SK-N-SH (cell line): ENCODE data around the gene TACC2. TPM values are rescaled to one million over a fixed set of nuclear protein-coding genes. Genes with fewer than 3 reads are reported as not detected.

Experiments
- CTCF ChIA-PET: fragments of 300-600, 350-600 bp; formaldehyde crosslinking; extraction: SDS; loops from one replicate; lab custom pipeline; 2021; lab: Yijun Ruan, JAX
- POLR2A ChIA-PET: fragments of 350-600 bp; sonication (Branson Sonifier 250); formaldehyde crosslinking; extraction: SDS; loops from one replicate; lab custom pipeline; 2020; ENCODE audit warnings: antibody characterized with exemption, inconsistent platforms; lab: Yijun Ruan, JAX
- DNase-seq: peaks from one replicate; pipeline ENCODE4 v3.0.0; 2012
- H2AFZ ChIP-seq: fragments of 200-600 bp; sonication (generic); 2 replicates; pipeline ENCODE4 v1.8.1; 2016; ENCODE audit warnings: antibody characterized with exemption, mild to moderate bottlenecking, low read depth
- H3F3A ChIP-seq: fragments of 200-600 bp; sonication (generic); replicated peaks from 2 replicates; pipeline ENCODE3; 2016; ENCODE audit warnings: antibody characterized with exemption, mild to moderate bottlenecking; ENCODE audit not compliant: insufficient read depth
- H3K27ac ChIP-seq, 2 experiments: fragments of 200-500 bp in 1 of 2; fragments of 200-600 bp in 1 of 2; sonication (Bioruptor generic) in 1 of 2; sonication (generic), shearing (Covaris generic) in 1 of 2; 2 replicates each; pipeline versions ENCODE4 v1.5.1 to v1.6.1; 2014 to 2016; ENCODE audit warnings: low read depth in 2 of 2, inconsistent platforms in 1 of 2, low read length in 1 of 2, mild to moderate bottlenecking in 1 of 2, mixed read lengths in 1 of 2
- H3K27me3 ChIP-seq: fragments of 200-600 bp; sonication (generic), shearing (Covaris generic); 2 replicates; pipeline ENCODE4 v1.6.1; 2016; ENCODE audit warnings: mixed run types; ENCODE audit not compliant: insufficient read depth
- H3K36me3 ChIP-seq, 2 experiments: fragments of 200-500 bp in 1 of 2; fragments of 200-600 bp in 1 of 2; sonication (Bioruptor generic) in 1 of 2; sonication (generic) in 1 of 2; replicated peaks in 1 of 2; 2 replicates each; pipeline versions ENCODE3 to v1.5.1; 2014 to 2016; ENCODE audit warnings: low read length in 1 of 2, mild to moderate bottlenecking in 1 of 2; ENCODE audit not compliant: insufficient read depth in 2 of 2, control insufficient read depth in 1 of 2
- H3K4me1 ChIP-seq, 2 experiments: fragments of 200-500 bp in 1 of 2; fragments of 200-600 bp in 1 of 2; sonication (Bioruptor generic) in 1 of 2; sonication (generic), shearing (Covaris generic) in 1 of 2; 2 replicates each; pipeline versions ENCODE4 v1.5.1 to v1.6.1; 2014 to 2016; ENCODE audit warnings: low read depth in 1 of 2, low read length in 1 of 2, mixed run types in 1 of 2; ENCODE audit not compliant: insufficient read depth in 2 of 2, control insufficient read depth in 1 of 2
- H3K4me2 ChIP-seq: fragments of 200-600 bp; sonication (generic), shearing (Covaris generic); 2 replicates; pipeline ENCODE4 v1.6.1; 2017; ENCODE audit warnings: mixed run types
- H3K4me3 ChIP-seq, 2 experiments: fragments of 200-500 bp in 1 of 2; fragments of 200-600 bp in 1 of 2; sonication (Bioruptor generic) in 1 of 2; sonication (generic), shearing (Covaris generic) in 1 of 2; 2 replicates each; pipeline versions ENCODE4 v1.5.1 to v1.8.1; 2014 to 2016; ENCODE audit warnings: low read depth in 2 of 2, inconsistent platforms in 1 of 2, low read length in 1 of 2, mild to moderate bottlenecking in 1 of 2, mixed read lengths in 1 of 2, moderate library complexity in 1 of 2
- H3K79me2 ChIP-seq: fragments of 200-600 bp; sonication (generic); 2 replicates; pipeline ENCODE4 v1.8.1; 2017; ENCODE audit warnings: mild to moderate bottlenecking; ENCODE audit not compliant: insufficient read depth
- H3K9ac ChIP-seq: fragments of 200-600 bp; sonication (generic); 2 replicates; pipeline ENCODE4 v1.6.1; 2017; ENCODE audit warnings: mixed run types
- H3K9me2 ChIP-seq: fragments of 200-600 bp; sonication (generic); 2 replicates; pipeline ENCODE4 v1.6.1; 2017; ENCODE audit warnings: mixed run types
- H3K9me3 ChIP-seq: fragments of 200-600 bp; sonication (generic); 2 replicates; pipeline ENCODE4 v1.6.1; 2017; ENCODE audit warnings: mixed run types, mild to moderate bottlenecking, moderate library complexity
- H4K20me1 ChIP-seq: fragments of 200-600 bp; sonication (generic); 2 replicates; pipeline ENCODE4 v1.6.1; 2017; ENCODE audit warnings: mild to moderate bottlenecking, mixed run types; ENCODE audit not compliant: insufficient read depth
- CHD2 ChIP-seq: fragments of 150-350 bp; IDR thresholded peaks from 2 replicates; pipeline ENCODE4 v1.6.1; 2018; ENCODE audit warnings: low read length; ENCODE audit not compliant: partially characterized antibody
- ELF1 ChIP-seq: IDR thresholded peaks from 2 replicates; pipeline ENCODE4 v1.4.0; 2012
- EP300 ChIP-seq, 2 experiments: IDR thresholded peaks; 2 replicates each; pipeline versions ENCODE4 v1.4.0 to v1.6.1; 2012; ENCODE audit warnings: borderline replicate concordance in 1 of 2, low read depth in 1 of 2, low read length in 1 of 2
- JUND ChIP-seq: IDR thresholded peaks from 2 replicates; pipeline ENCODE4 v1.4.0; 2012
- MXI1 ChIP-seq: IDR thresholded peaks from 2 replicates; pipeline ENCODE4 v1.6.1; 2012; ENCODE audit warnings: mild to moderate bottlenecking, low read depth, low read length, improper control_type of control experiment
- POLR2AphosphoS5 ChIP-seq: IDR thresholded peaks from 2 replicates; pipeline ENCODE4 v1.6.1; 2012; ENCODE audit warnings: low read depth, low read length
- RAD21 ChIP-seq: IDR thresholded peaks from 2 replicates; pipeline ENCODE4 v1.6.1; 2012; ENCODE audit warnings: mild to moderate bottlenecking, low read length
- SMC3 ChIP-seq: IDR thresholded peaks from 2 replicates; pipeline ENCODE4 v1.6.1; 2012; ENCODE audit warnings: low read depth, low read length, improper control_type of control experiment
- TCF12 ChIP-seq: IDR thresholded peaks from 2 replicates; pipeline ENCODE4 v1.4.0; 2012
- TEAD4 ChIP-seq: IDR thresholded peaks from 2 replicates; pipeline ENCODE4 v1.4.0; 2012; ENCODE audit warnings: mild to moderate bottlenecking, borderline replicate concordance; ENCODE audit not compliant: insufficient read depth
- WGBS: methylation state at CpG from one replicate; pipeline ENCODE4 v1.1.6; 2017; ENCODE audit warnings: low lambda C conversion rate; 5-methylcytosine and 5-hydroxymethylcytosine counted together
- polyA plus RNA-seq, 3 experiments: library from polyadenylated mRNA; depleted of rRNA; stranded (reverse); fragments of >200 nt; gene quantifications; 2 replicates each; pipeline ENCODE4 v1.2.3, GENCODE V29; 2012
- TF ChIP-seq, protein P1 (sequence below): IDR thresholded peaks from 2 replicates; pipeline ENCODE4 v1.6.1; 2012; ENCODE audit warnings: mild to moderate bottlenecking, low read depth, low read length, moderate library complexity

The TACC2 gene
- polyA plus RNA-seq, 1 of the 3 experiments (the other 2 are of a cell fraction), result 8.8 TPM

DNA sequence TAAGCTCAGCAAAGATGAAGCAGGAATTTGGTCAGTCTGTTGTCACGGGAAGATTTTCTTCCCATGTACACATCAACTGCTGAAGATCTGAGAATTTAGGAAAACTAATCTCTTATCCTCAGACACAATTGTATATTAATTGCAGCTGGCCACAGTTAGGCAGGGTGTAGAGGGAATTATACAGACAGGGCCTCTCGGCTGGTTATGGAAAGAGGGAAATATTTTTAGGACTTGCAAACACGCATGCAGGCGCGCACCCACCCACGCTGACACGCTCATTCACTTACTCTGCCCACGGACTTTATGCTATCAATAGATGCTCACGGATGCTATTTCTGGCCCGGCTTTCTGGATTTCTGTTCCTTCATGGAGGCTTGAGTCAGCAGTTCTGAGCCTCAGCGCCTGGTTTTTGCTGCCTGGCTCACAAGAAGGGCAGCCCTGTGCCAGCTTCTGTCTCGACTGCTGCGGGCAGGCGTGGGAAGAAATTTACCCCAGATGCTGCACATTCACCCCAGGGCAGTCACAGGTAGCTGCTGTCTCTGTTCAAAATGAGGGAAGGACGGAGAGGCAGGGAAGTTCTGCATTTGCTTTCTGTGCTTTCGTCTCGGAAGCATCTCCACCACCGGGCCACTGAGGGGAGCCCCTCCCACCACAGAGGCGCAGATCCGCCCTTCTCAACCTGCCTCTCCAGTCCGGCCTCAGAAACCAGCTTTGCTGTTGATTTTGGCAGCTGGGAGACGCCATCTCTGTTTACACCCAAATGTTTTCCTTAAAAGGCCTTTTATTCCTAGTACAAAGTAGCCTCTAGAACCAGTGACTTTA is 165.8 kb downstream of the TACC2 start:
- TF ChIP-seq TEAD4, result no peak
- no peak for TF ChIP-seq ELF1
- TF ChIP-seq CHD2, result no peak
- CTCF ChIA-PET, result interaction anchor here (0.7 to 8.8 kb wide), 3 partner anchors 8 to 113 kb away, joined by 3 to 54 read pairs (median 3); no protein-coding TSS in a partner anchor
- WGBS, result 69% methylated on average over 21 of the region's 22 CpGs
- Histone ChIP-seq H3K27ac (peak overlapping the region; percentile 42 to 58), H3K4me3 (no peak overlapping the region; a peak in 1 of 4 replicates), H3K4me2 (peak overlapping the region; percentile 52; the same call in 1 of the 2 replicates), H3K9ac (no peak overlapping the region), H3K4me1 (peaks cover 0 to 25% of the 10 kb centered on the region in 2 experiments; a peak in 2 of 4 replicates), H3K36me3 (no peaks in the 10 kb centered on the region), H3K27me3 (no peaks in the 10 kb centered on the region), H3K9me3 (no peaks in the 10 kb centered on the region), H4K20me1 (no peaks in the 10 kb centered on the region), H2AFZ (no peak overlapping the region), H3F3A (peaks cover 12% of the 10 kb centered on the region), H3K79me2 (no peaks in the 10 kb centered on the region), H3K9me2 (no peaks in the 10 kb centered on the region)
- no peak for DNase-seq
- POLR2A ChIA-PET, result interaction anchor here (1.0 kb wide), 1 partner anchor 9 kb away, joined by 4 read pairs; no protein-coding TSS in a partner anchor

DNA sequence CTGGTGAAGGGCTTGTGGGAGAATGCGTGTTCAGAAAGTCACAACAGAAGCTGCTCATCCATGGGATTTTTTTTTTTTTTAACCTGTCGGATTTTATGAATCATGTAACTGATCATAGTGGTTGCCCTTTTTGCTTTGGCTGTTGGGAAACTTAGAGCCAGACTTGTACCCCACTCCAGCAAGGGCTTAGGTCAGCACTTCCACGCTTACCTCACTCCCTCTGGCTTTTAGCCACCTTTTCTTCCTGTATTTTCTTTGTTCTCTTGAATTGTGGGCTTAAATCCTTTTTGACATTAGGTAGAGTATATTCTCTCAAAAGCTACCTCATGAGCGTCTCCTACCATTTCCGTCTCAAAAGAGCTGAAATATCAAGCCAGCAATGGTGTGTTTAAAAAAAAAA is 168.5 kb downstream of the TACC2 start:
- Histone ChIP-seq H3K27ac (no peak overlapping the region), H3K9ac (no peak overlapping the region), H3K9me3 (no peaks in the 10 kb centered on the region), H3K4me3 (no peak overlapping the region), H3K4me2 (no peak overlapping the region), H4K20me1 (no peaks in the 10 kb centered on the region), H3K36me3 (no peaks in the 10 kb centered on the region), H2AFZ (no peak overlapping the region), H3K9me2 (no peaks in the 10 kb centered on the region), H3K79me2 (no peaks in the 10 kb centered on the region), H3K4me1 (peaks cover 0 to 31% of the 10 kb centered on the region in 2 experiments; a peak in 2 of 4 replicates), H3K27me3 (no peaks in the 10 kb centered on the region), H3F3A (peaks cover 12% of the 10 kb centered on the region)
- 92% methylated on average over 5 of the region's 5 CpGs for WGBS
- ChIA-PET CTCF (interaction anchor here (0.7 to 8.8 kb wide), 3 partner anchors 14 to 19 kb away, joined by 3 to 54 read pairs (median 3); no protein-coding TSS in a partner anchor), POLR2A (no interaction called here)
- no peak for DNase-seq
- no peak for TF ChIP-seq TCF12
- TF ChIP-seq RAD21, result no peak
- TF ChIP-seq EP300 (IDR thresholded peaks at IDR 0.05; ENCODE audit: borderline replicate concordance in 1 of 2, low read depth in 1 of 2, low read length in 1 of 2), result no peak
- no peak for TF ChIP-seq SMC3
- TF ChIP-seq MXI1, result no peak
- TF ChIP-seq POLR2AphosphoS5, result no peak
- no peak for TF ChIP-seq JUND
- TF ChIP-seq, protein P1, sequence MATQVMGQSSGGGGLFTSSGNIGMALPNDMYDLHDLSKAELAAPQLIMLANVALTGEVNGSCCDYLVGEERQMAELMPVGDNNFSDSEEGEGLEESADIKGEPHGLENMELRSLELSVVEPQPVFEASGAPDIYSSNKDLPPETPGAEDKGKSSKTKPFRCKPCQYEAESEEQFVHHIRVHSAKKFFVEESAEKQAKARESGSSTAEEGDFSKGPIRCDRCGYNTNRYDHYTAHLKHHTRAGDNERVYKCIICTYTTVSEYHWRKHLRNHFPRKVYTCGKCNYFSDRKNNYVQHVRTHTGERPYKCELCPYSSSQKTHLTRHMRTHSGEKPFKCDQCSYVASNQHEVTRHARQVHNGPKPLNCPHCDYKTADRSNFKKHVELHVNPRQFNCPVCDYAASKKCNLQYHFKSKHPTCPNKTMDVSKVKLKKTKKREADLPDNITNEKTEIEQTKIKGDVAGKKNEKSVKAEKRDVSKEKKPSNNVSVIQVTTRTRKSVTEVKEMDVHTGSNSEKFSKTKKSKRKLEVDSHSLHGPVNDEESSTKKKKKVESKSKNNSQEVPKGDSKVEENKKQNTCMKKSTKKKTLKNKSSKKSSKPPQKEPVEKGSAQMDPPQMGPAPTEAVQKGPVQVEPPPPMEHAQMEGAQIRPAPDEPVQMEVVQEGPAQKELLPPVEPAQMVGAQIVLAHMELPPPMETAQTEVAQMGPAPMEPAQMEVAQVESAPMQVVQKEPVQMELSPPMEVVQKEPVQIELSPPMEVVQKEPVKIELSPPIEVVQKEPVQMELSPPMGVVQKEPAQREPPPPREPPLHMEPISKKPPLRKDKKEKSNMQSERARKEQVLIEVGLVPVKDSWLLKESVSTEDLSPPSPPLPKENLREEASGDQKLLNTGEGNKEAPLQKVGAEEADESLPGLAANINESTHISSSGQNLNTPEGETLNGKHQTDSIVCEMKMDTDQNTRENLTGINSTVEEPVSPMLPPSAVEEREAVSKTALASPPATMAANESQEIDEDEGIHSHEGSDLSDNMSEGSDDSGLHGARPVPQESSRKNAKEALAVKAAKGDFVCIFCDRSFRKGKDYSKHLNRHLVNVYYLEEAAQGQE, result no peak
